WTC11 (cell line): Measurements from ENCODE around the gene METTL15.

Source experiments
- CREB1 ChIP-seq: sonication (generic); formaldehyde crosslinking; IDR thresholded peaks from 2 replicates; pipeline ENCODE4 v1.8.0; 2023; ENCODE audit warnings: mild to moderate bottlenecking, missing genetic modification reagents
- ELF4 ChIP-seq: sonication (generic); formaldehyde crosslinking; IDR thresholded peaks from 2 replicates; pipeline ENCODE4 v1.8.1; 2022; ENCODE audit warnings: low read depth, mild to moderate bottlenecking, moderate library complexity, missing genetic modification reagents
- FOXP1 ChIP-seq: sonication (generic); formaldehyde crosslinking; IDR thresholded peaks from 2 replicates; pipeline ENCODE4 v1.8.0; 2022; ENCODE audit warnings: missing genetic modification reagents, mild to moderate bottlenecking, moderate library complexity, borderline replicate concordance
- SP1 ChIP-seq: sonication (generic); formaldehyde crosslinking; conservative IDR thresholded peaks from 2 replicates; pipeline ENCODE4 v1.8.1; 2022; ENCODE audit warnings: missing genetic modification reagents
- ZNF423 ChIP-seq: fragments of 250-450 bp; sonication (Bioruptor Pico); IDR thresholded peaks from 2 replicates; pipeline ENCODE4 v2.1.2; 2022; ENCODE audit warnings: mild to moderate bottlenecking, moderate library complexity
- TF ChIP-seq, protein P1 (sequence below): fragments of 200-600 bp; IDR thresholded peaks from 2 replicates; pipeline ENCODE4 v1.8.0; 2022; ENCODE audit warnings: antibody characterized with exemption
- TF ChIP-seq, protein P2 (sequence below): sonication (generic); formaldehyde crosslinking; conservative IDR thresholded peaks from 2 replicates; pipeline ENCODE4 v1.8.1; 2022; ENCODE audit warnings: mild to moderate bottlenecking, missing genetic modification reagents
- TF ChIP-seq, protein P3 (sequence below): sonication (generic); formaldehyde crosslinking; IDR thresholded peaks from 2 replicates; pipeline ENCODE4 v1.8.0; 2022; ENCODE audit warnings: mild to moderate bottlenecking, missing genetic modification reagents
- TF ChIP-seq, protein P4 (sequence below): sonication (generic); formaldehyde crosslinking; IDR thresholded peaks from 2 replicates; pipeline ENCODE4 v1.8.0; 2023; ENCODE audit warnings: missing genetic modification reagents
- TF ChIP-seq, protein P5 (sequence below): sonication (generic); formaldehyde crosslinking; IDR thresholded peaks from 2 replicates; pipeline ENCODE4 v1.8.0; 2022; ENCODE audit warnings: mild to moderate bottlenecking, missing genetic modification reagents

- TF ChIP-seq, protein P1, sequence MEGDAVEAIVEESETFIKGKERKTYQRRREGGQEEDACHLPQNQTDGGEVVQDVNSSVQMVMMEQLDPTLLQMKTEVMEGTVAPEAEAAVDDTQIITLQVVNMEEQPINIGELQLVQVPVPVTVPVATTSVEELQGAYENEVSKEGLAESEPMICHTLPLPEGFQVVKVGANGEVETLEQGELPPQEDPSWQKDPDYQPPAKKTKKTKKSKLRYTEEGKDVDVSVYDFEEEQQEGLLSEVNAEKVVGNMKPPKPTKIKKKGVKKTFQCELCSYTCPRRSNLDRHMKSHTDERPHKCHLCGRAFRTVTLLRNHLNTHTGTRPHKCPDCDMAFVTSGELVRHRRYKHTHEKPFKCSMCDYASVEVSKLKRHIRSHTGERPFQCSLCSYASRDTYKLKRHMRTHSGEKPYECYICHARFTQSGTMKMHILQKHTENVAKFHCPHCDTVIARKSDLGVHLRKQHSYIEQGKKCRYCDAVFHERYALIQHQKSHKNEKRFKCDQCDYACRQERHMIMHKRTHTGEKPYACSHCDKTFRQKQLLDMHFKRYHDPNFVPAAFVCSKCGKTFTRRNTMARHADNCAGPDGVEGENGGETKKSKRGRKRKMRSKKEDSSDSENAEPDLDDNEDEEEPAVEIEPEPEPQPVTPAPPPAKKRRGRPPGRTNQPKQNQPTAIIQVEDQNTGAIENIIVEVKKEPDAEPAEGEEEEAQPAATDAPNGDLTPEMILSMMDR, result no peak
- TF ChIP-seq, protein P2, sequence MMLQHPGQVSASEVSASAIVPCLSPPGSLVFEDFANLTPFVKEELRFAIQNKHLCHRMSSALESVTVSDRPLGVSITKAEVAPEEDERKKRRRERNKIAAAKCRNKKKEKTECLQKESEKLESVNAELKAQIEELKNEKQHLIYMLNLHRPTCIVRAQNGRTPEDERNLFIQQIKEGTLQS (CRISPR knock-in tag), result no peak
- no peak for TF ChIP-seq FOXP1
- TF ChIP-seq, protein P3, sequence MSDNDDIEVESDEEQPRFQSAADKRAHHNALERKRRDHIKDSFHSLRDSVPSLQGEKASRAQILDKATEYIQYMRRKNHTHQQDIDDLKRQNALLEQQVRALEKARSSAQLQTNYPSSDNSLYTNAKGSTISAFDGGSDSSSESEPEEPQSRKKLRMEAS (CRISPR knock-in tag), result no peak
- TF ChIP-seq ZNF423 (CRISPR knock-in tag), result no peak
- TF ChIP-seq, protein P4, sequence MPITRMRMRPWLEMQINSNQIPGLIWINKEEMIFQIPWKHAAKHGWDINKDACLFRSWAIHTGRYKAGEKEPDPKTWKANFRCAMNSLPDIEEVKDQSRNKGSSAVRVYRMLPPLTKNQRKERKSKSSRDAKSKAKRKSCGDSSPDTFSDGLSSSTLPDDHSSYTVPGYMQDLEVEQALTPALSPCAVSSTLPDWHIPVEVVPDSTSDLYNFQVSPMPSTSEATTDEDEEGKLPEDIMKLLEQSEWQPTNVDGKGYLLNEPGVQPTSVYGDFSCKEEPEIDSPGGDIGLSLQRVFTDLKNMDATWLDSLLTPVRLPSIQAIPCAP, result no peak
- no peak for TF ChIP-seq SP1 (CRISPR knock-in tag)
- TF ChIP-seq, protein P5, sequence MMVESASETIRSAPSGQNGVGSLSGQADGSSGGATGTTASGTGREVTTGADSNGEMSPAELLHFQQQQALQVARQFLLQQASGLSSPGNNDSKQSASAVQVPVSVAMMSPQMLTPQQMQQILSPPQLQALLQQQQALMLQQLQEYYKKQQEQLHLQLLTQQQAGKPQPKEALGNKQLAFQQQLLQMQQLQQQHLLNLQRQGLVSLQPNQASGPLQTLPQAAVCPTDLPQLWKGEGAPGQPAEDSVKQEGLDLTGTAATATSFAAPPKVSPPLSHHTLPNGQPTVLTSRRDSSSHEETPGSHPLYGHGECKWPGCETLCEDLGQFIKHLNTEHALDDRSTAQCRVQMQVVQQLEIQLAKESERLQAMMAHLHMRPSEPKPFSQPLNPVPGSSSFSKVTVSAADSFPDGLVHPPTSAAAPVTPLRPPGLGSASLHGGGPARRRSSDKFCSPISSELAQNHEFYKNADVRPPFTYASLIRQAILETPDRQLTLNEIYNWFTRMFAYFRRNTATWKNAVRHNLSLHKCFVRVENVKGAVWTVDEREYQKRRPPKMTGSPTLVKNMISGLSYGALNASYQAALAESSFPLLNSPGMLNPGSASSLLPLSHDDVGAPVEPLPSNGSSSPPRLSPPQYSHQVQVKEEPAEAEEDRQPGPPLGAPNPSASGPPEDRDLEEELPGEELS (CRISPR knock-in tag), result no peak
- no peak for TF ChIP-seq CREB1 (CRISPR knock-in tag)
- TF ChIP-seq ELF4 (CRISPR knock-in tag), result no peak
These were observed 36.6 kb downstream of the METTL15 start for GRCh38 chr11:28144808-28145207.
